ENCODE measurements around the gene PHF3. TPM values are rescaled to one million over a fixed set of nuclear protein-coding genes. Genes with fewer than 3 reads are reported as not detected.

The PHF3 gene
- total and polyA plus RNA-seq, 2 experiments from 2014 or later: 15.3 to 34.7 TPM

GRCh38 chr6:63677282-63677681 is 41.7 kb downstream of the PHF3 start:
- peaks cover 9% of the 10 kb centered on the region; the same call in 1 of the 2 replicates for H3F3A ChIP-seq (ENCODE audit: insufficient read depth)
- 4 to 31% methylated on average over 1 of the region's 1 CpG for WGBS, 2 experiments (ENCODE audit: low coverage in 1 of 2, low lambda C conversion rate in 2 of 2, missing lambda C conversion rate in 2 of 2)
- no peak overlapping the region for H2AFZ ChIP-seq
- H3K36me3 ChIP-seq (ENCODE audit: low read depth): no peaks in the 10 kb centered on the region; the same call in 1 of the 2 replicates
- no peaks in the 10 kb centered on the region for H3K9me3 ChIP-seq (ENCODE audit: low read depth)
- H3K27ac ChIP-seq: no peak overlapping the region
- DNase-seq: peak; percentile 27
- peaks cover 20% of the 10 kb centered on the region for H4K20me1 ChIP-seq (ENCODE audit: insufficient read depth)
- H3K4me1 ChIP-seq (ENCODE audit: insufficient read depth): peaks cover 11% of the 10 kb centered on the region; the same call in 1 of the 2 replicates
- TF ChIP-seq EZH2 (IDR thresholded peaks at IDR 0.05; ENCODE audit: insufficient read depth, poor library complexity, severe bottlenecking) (no peak), EZH2phosphoT487 (IDR thresholded peaks at IDR 0.05; ENCODE audit: insufficient read depth, low read depth) (no peak)
- H3K27me3 ChIP-seq (replicated peaks; ENCODE audit: insufficient read depth): no peaks in the 10 kb centered on the region
- H3K9ac ChIP-seq: no peak overlapping the region
- H3K9me2 ChIP-seq (ENCODE audit: insufficient read depth): no peaks in the 10 kb centered on the region
- peaks cover 99% of the 10 kb centered on the region for H3K79me2 ChIP-seq (ENCODE audit: insufficient read depth)
- H3K4me3 ChIP-seq: no peak overlapping the region
- in situ Hi-C loops (cut with MboI): no loop called here
- H3K4me2 ChIP-seq (ENCODE audit: unreplicated experiment): peak overlapping the region; percentile 11

- H2AFZ ChIP-seq: no peak overlapping the region
- H3K9me2 ChIP-seq (ENCODE audit: insufficient read depth): no peaks in the 10 kb centered on the region
- WGBS, 2 experiments (ENCODE audit: low coverage in 1 of 2, low lambda C conversion rate in 2 of 2, missing lambda C conversion rate in 2 of 2): 98 to 100% methylated on average over 1 of the region's 1 CpG
- no peaks in the 10 kb centered on the region for H3K9me3 ChIP-seq (ENCODE audit: low read depth)
- TF ChIP-seq EZH2 (IDR thresholded peaks at IDR 0.05; ENCODE audit: insufficient read depth, poor library complexity, severe bottlenecking) (no peak), EZH2phosphoT487 (IDR thresholded peaks at IDR 0.05; ENCODE audit: insufficient read depth, low read depth) (no peak)
- no peaks in the 10 kb centered on the region for H3K4me1 ChIP-seq (ENCODE audit: insufficient read depth)
- DNase-seq: no peak
- peaks cover 15% of the 10 kb centered on the region; the same call in 1 of the 2 replicates for H4K20me1 ChIP-seq (ENCODE audit: insufficient read depth)
- no peaks in the 10 kb centered on the region for H3K27me3 ChIP-seq (replicated peaks; ENCODE audit: insufficient read depth)
- H3K36me3 ChIP-seq (ENCODE audit: low read depth): peaks cover 20% of the 10 kb centered on the region; the same call in 1 of the 2 replicates
- 0 out of 2 replicates have a peak, but pooled peaks cover 5% of the 10 kb centered on the region for H3F3A ChIP-seq (ENCODE audit: insufficient read depth)
- H3K79me2 ChIP-seq (ENCODE audit: insufficient read depth): peaks cover 61% of the 10 kb centered on the region
- H3K9ac ChIP-seq: no peak overlapping the region
- in situ Hi-C loops (cut with MboI): no loop called here
- no peak overlapping the region for H3K4me2 ChIP-seq (ENCODE audit: unreplicated experiment)
- H3K27ac ChIP-seq: no peak overlapping the region
- no peak overlapping the region for H3K4me3 ChIP-seq
Measured at GRCh38 chr6:63683071-63683603, 47.5 kb downstream of the PHF3 start.

DNA sequence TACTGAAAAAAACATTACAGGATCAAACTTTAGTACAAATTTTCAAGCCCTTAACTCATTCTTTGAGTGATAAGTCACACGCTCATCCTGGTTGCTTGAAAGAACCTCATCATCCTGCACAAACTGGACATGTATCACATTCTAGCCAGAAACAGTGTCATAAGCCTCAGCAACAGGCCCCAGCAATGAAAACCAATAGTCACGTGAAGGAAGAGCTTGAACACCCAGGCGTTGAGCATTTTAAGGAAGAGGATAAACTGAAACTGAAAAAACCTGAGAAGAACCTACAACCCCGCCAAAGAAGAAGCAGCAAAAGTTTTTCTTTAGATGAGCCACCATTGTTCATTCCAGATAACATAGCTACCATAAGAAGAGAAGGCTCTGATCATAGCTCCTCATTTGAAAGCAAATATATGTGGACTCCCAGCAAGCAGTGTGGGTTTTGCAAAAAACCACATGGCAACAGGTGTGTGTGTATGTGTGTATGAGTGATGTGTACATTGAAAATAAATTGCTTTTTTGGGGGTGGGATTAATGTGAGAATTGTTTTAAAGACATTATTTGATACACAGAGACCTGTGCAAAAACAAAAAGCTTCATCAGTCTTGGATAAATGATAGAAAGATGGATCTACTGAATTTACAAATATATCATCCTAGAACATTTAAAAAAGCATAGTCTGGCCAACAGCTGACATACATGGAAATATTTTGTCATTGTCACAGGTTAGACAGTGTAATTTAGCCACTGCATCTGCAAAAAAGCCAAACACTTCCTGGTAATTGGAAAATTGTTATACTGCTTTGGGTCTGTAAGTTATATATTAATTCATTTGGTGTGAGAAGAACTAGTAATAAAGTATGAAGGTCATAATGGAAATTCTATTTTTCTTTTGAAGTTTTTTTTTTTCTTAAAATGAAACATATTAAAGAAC is 50.1 kb downstream of the PHF3 start:
- no peak overlapping the region for H2AFZ ChIP-seq
- H3K27ac ChIP-seq: no peak overlapping the region
- no peak overlapping the region for H3K4me2 ChIP-seq (ENCODE audit: unreplicated experiment)
- no peaks in the 10 kb centered on the region for H3K9me2 ChIP-seq (ENCODE audit: insufficient read depth)
- no peak for DNase-seq
- peaks cover 20% of the 10 kb centered on the region; the same call in 1 of the 2 replicates for H3K36me3 ChIP-seq (ENCODE audit: low read depth)
- H3K9me3 ChIP-seq (ENCODE audit: low read depth): no peaks in the 10 kb centered on the region
- in situ Hi-C loops (cut with MboI): no loop called here
- no peak overlapping the region for H3K4me3 ChIP-seq
- H3K27me3 ChIP-seq (replicated peaks; ENCODE audit: insufficient read depth): no peaks in the 10 kb centered on the region
- peaks cover 10% of the 10 kb centered on the region; the same call in 1 of the 2 replicates for H4K20me1 ChIP-seq (ENCODE audit: insufficient read depth)
- H3K9ac ChIP-seq: no peak overlapping the region
- peaks cover 40% of the 10 kb centered on the region for H3K79me2 ChIP-seq (ENCODE audit: insufficient read depth)
- no peaks in the 10 kb centered on the region for H3K4me1 ChIP-seq (ENCODE audit: insufficient read depth)
- TF ChIP-seq EZH2 (IDR thresholded peaks at IDR 0.05; ENCODE audit: insufficient read depth, poor library complexity, severe bottlenecking): no peak
- TF ChIP-seq EZH2phosphoT487 (IDR thresholded peaks at IDR 0.05; ENCODE audit: insufficient read depth, low read depth): no peak
- WGBS, 2 experiments (ENCODE audit: low coverage in 1 of 2, low lambda C conversion rate in 2 of 2, missing lambda C conversion rate in 2 of 2): 92 to 98% methylated on average over 4 of the region's 4 CpGs
- H3F3A ChIP-seq (ENCODE audit: insufficient read depth): 0 out of 2 replicates have a peak, but pooled peaks cover 5% of the 10 kb centered on the region

DNA sequence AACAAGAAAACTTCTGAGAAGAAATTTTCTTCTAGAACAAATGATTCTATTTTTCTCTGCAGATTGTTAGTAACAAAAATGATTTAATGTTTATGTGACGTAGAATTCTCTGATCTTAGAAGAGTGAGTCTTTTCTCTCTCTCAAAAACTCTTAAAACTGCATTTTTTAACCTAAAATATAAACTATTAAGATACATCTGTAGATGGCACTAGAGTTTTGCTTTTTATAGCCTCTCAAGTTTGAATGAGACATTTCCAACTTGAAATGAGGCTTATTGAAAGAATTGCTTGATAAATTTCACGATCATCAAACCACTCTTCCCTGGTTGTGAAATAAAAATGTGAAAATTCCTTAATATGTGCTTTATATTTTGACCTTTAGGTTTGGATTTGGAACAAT is 53.8 kb downstream of the PHF3 start:
- Histone ChIP-seq H3K4me1 (ENCODE audit: insufficient read depth) (no peaks in the 10 kb centered on the region), H3K79me2 (ENCODE audit: insufficient read depth) (peaks cover 5% of the 10 kb centered on the region), H3K9me2 (ENCODE audit: insufficient read depth) (no peaks in the 10 kb centered on the region), H3K27me3 (replicated peaks; ENCODE audit: insufficient read depth) (no peaks in the 10 kb centered on the region), H3K9me3 (ENCODE audit: low read depth) (no peaks in the 10 kb centered on the region), H3K4me3 (no peak overlapping the region), H3K27ac (no peak overlapping the region), H3K36me3 (ENCODE audit: low read depth) (peaks cover 37% of the 10 kb centered on the region; the same call in 1 of the 2 replicates), H4K20me1 (ENCODE audit: insufficient read depth) (peaks cover 4% of the 10 kb centered on the region; the same call in 1 of the 2 replicates), H3F3A (ENCODE audit: insufficient read depth) (0 out of 2 replicates have a peak, but pooled peaks cover 5% of the 10 kb centered on the region), H3K4me2 (ENCODE audit: unreplicated experiment) (no peak overlapping the region), H3K9ac (no peak overlapping the region), H2AFZ (no peak overlapping the region)
- in situ Hi-C loops (cut with MboI): no loop called here
- WGBS, 2 experiments (ENCODE audit: low coverage in 1 of 2, low lambda C conversion rate in 2 of 2, missing lambda C conversion rate in 2 of 2): 95 to 96% methylated on average over 2 of the region's 2 CpGs
- peak; percentile 7 for DNase-seq
- no peak for TF ChIP-seq EZH2 (IDR thresholded peaks at IDR 0.05; ENCODE audit: insufficient read depth, poor library complexity, severe bottlenecking)
- no peak for TF ChIP-seq EZH2phosphoT487 (IDR thresholded peaks at IDR 0.05; ENCODE audit: insufficient read depth, low read depth)
